ENCODE data around the gene PBX4.

Gene PBX4

GRCh38 chr19:19595171-19595701, 23.3 kb downstream of the PBX4 start:
- H3K36me3 ChIP-seq: peaks cover 17% of the 10 kb centered on the region; the same call in 1 of the 2 replicates
- H3K4me3 ChIP-seq: no peak overlapping the region
- no peaks in the 10 kb centered on the region for H3K27me3 ChIP-seq
- H3K9ac ChIP-seq: no peak overlapping the region
- peaks cover 59% of the 10 kb centered on the region for H3K4me1 ChIP-seq
- no peak overlapping the region for H3K27ac ChIP-seq
- H3K9me3 ChIP-seq: no peaks in the 10 kb centered on the region
- no peak for TF ChIP-seq Cebpa-rat (IDR thresholded peaks at IDR 0.05)
- H3K4me2 ChIP-seq: no peak overlapping the region
- H4K20me1 ChIP-seq: no peaks in the 10 kb centered on the region

DNA sequence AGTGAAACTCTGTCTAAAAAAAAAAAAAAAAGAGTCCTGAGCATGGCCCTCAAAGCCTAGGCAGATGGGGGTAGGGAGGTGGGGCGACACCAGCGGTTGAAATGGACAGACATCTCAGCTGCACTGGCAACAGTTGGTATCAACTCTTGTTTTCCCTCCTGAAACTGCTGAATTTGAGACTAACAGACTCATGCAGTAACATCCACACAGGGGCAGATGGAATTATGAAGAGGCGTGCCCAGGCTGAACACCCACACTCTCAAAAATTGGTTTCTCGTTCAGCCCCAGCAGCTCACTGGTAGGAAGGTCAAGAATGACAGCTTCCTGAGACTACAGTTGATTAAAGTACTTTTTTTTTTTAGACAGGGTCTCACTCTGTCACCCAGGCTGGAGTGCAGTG, 24.1 kb downstream of the PBX4 start:
- Histone ChIP-seq H3K27ac (no peak overlapping the region), H3K27me3 (no peaks in the 10 kb centered on the region), H3K9me3 (no peaks in the 10 kb centered on the region), H3K36me3 (peaks cover 17% of the 10 kb centered on the region; the same call in 1 of the 2 replicates), H3K9ac (no peak overlapping the region), H3K4me1 (peaks cover 55% of the 10 kb centered on the region), H3K4me3 (no peak overlapping the region), H3K4me2 (no peak overlapping the region), H4K20me1 (no peaks in the 10 kb centered on the region)
- no peak for TF ChIP-seq Cebpa-rat (IDR thresholded peaks at IDR 0.05)

GRCh38 chr19:19592690-19593089, 25.8 kb downstream of the PBX4 start:
- H3K9me3 ChIP-seq: no peaks in the 10 kb centered on the region
- no peaks in the 10 kb centered on the region for H3K27me3 ChIP-seq
- H3K4me2 ChIP-seq: no peak overlapping the region
- peaks cover 17% of the 10 kb centered on the region; the same call in 1 of the 2 replicates for H3K36me3 ChIP-seq
- no peak for TF ChIP-seq Cebpa-rat (IDR thresholded peaks at IDR 0.05)
- H3K27ac ChIP-seq: no peak overlapping the region
- H3K4me3 ChIP-seq: no peak overlapping the region
- H3K4me1 ChIP-seq: peaks cover 38% of the 10 kb centered on the region
- H4K20me1 ChIP-seq: no peaks in the 10 kb centered on the region
- H3K9ac ChIP-seq: no peak overlapping the region

GRCh38 chr19:19591133-19591825, 27.2 kb downstream of the PBX4 start:
- H3K4me3 ChIP-seq: no peak overlapping the region
- no peak for TF ChIP-seq Cebpa-rat (IDR thresholded peaks at IDR 0.05)
- peaks cover 17% of the 10 kb centered on the region; the same call in 1 of the 2 replicates for H3K36me3 ChIP-seq
- H3K27me3 ChIP-seq: no peaks in the 10 kb centered on the region
- peaks cover 24% of the 10 kb centered on the region for H3K4me1 ChIP-seq
- H3K9ac ChIP-seq: no peak overlapping the region
- H3K9me3 ChIP-seq: no peaks in the 10 kb centered on the region
- no peaks in the 10 kb centered on the region for H4K20me1 ChIP-seq
- H3K27ac ChIP-seq: no peak overlapping the region
- peak overlapping the region; percentile 16; the same call in 1 of the 2 replicates for H3K4me2 ChIP-seq

DNA sequence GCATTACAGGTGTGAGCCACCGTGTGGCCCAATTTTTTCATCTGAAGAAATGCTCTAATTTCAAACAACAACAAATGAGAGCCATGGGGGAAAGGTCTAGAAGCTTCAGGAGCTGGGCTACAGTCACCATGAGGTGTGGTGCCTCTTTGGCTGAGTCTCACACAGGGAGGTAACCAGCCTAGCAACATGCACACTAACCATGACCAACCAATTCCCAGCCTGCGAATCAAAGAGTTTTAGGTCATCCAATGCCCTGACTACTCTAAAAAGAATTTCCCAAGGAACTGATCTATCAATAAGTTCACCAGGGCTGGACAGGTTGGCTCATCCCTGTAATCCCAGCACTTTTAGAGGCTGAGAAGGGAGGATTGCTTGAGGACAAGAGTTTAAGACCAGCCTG, 29.9 kb downstream of the PBX4 start:
- Histone ChIP-seq H3K9ac (no peak overlapping the region), H3K4me1 (peaks cover 16% of the 10 kb centered on the region), H3K4me2 (no peak overlapping the region), H4K20me1 (no peaks in the 10 kb centered on the region), H3K4me3 (no peak overlapping the region), H3K27me3 (no peaks in the 10 kb centered on the region), H3K9me3 (no peaks in the 10 kb centered on the region), H3K27ac (no peak overlapping the region), H3K36me3 (peaks cover 15% of the 10 kb centered on the region; the same call in 1 of the 2 replicates)
- no peak for TF ChIP-seq Cebpa-rat (IDR thresholded peaks at IDR 0.05)

DNA sequence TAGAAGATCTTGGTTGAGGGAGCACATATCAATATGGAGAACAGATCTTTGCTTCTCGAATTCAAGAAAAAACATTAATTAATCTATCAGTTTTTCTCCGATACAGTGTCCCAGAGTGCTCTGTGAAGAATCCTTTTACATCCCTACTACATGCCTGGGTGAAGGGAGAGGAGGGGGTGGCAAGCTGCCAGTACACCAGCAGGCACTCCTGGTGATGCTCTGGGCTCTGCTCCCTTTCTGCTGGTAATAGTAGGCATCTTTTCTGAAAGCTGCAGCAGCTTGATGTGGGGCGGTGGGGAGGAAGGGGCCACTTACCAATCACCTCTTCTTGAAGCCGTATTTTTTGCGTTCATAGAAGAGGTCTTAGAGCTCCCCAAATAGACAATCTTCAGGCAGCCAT, 30.7 kb downstream of the PBX4 start:
- Histone ChIP-seq H3K9me3 (no peaks in the 10 kb centered on the region), H3K9ac (no peak overlapping the region), H3K4me2 (no peak overlapping the region), H3K4me3 (no peak overlapping the region), H3K36me3 (peaks cover 7% of the 10 kb centered on the region; the same call in 1 of the 2 replicates), H3K27me3 (no peaks in the 10 kb centered on the region), H3K27ac (no peak overlapping the region), H4K20me1 (no peaks in the 10 kb centered on the region), H3K4me1 (peaks cover 16% of the 10 kb centered on the region)
- no peak for TF ChIP-seq Cebpa-rat (IDR thresholded peaks at IDR 0.05)

DNA sequence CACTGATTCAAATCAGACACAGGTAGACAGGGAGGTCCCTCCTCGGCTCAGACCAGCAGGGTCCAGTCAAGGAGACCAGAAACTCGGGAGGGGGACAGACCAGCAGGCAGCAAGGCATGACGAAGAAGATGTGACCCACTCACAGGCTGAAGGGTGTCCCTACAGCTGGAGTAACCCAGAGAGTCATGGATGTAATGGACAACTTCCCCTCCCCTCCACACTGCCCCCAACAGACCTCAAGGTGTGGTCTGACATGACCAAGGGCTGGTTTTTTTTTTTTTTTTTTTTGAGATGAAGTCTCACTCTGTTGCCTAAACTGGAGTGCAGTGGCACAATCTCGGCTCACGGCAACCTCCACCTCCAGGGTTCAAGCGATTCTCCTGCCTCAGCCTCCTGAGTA, 34.1 kb downstream of the PBX4 start:
- Histone ChIP-seq H3K27ac (no peak overlapping the region), H3K36me3 (no peaks in the 10 kb centered on the region), H3K27me3 (no peaks in the 10 kb centered on the region), H3K4me3 (no peak overlapping the region), H3K9ac (no peak overlapping the region), H3K4me1 (peaks cover 7% of the 10 kb centered on the region; the same call in 1 of the 2 replicates), H3K9me3 (no peaks in the 10 kb centered on the region), H3K4me2 (no peak overlapping the region), H4K20me1 (no peaks in the 10 kb centered on the region)
- TF ChIP-seq Cebpa-rat (IDR thresholded peaks at IDR 0.05): no peak

GRCh38 chr19:19582471-19582870, 36.0 kb downstream of the PBX4 start:
- Histone ChIP-seq H3K4me2 (no peak overlapping the region), H3K27ac (no peak overlapping the region), H3K36me3 (no peaks in the 10 kb centered on the region), H3K4me3 (no peak overlapping the region), H4K20me1 (no peaks in the 10 kb centered on the region), H3K9ac (no peak overlapping the region), H3K27me3 (no peaks in the 10 kb centered on the region), H3K9me3 (no peaks in the 10 kb centered on the region), H3K4me1 (peaks cover 7% of the 10 kb centered on the region; the same call in 1 of the 2 replicates)
- no peak for TF ChIP-seq Cebpa-rat (IDR thresholded peaks at IDR 0.05)

DNA sequence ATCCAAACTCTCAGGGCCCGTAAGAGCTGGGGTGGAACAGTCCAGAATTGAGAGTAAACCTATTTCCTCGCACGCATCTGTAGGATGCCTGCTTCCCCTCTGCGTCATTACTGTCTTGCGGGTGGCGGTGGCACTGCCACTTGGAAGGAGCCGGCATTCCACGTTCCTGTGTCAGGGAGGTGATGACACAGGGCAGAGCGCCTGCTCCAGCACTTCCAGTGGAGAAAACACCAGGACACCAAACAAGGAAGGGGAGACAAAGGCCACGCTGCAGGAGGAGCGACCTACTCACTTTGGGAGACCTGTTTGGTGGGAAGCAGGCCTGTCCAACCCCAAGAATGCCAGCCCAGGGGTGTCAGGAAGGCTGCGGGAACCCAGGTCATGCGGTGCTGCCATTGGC, 37.1 kb downstream of the PBX4 start:
- H3K4me3 ChIP-seq: no peak overlapping the region
- H3K27me3 ChIP-seq: no peaks in the 10 kb centered on the region
- no peak overlapping the region for H3K9ac ChIP-seq
- no peak for TF ChIP-seq Cebpa-rat (IDR thresholded peaks at IDR 0.05)
- H3K9me3 ChIP-seq: no peaks in the 10 kb centered on the region
- H4K20me1 ChIP-seq: no peaks in the 10 kb centered on the region
- no peaks in the 10 kb centered on the region for H3K36me3 ChIP-seq
- peaks cover 7% of the 10 kb centered on the region; the same call in 1 of the 2 replicates for H3K4me1 ChIP-seq
- H3K27ac ChIP-seq: no peak overlapping the region
- no peak overlapping the region for H3K4me2 ChIP-seq

- Histone ChIP-seq H3K9ac (no peak overlapping the region), H3K9me3 (no peaks in the 10 kb centered on the region), H3K27me3 (no peaks in the 10 kb centered on the region), H3K36me3 (no peaks in the 10 kb centered on the region), H3K4me2 (no peak overlapping the region), H3K4me3 (no peak overlapping the region), H3K4me1 (peaks cover 6% of the 10 kb centered on the region; the same call in 1 of the 2 replicates), H3K27ac (no peak overlapping the region), H4K20me1 (no peaks in the 10 kb centered on the region)
- no peak for TF ChIP-seq Cebpa-rat (IDR thresholded peaks at IDR 0.05)
Observed at GRCh38 chr19:19580418-19580817, 38.1 kb downstream of the PBX4 start.
